CD4-positive, alpha-beta T cell treated with Interleukin-2 at 100 ng/mL for 4 hours (primary cell): Measurements from ENCODE around the gene TMEM270.
"Not testable (repeated sequence)": the region's sequence is repeated elsewhere in the genome, so short reads cannot be mapped to it uniquely, and the experiment has no call there.

Experiments used
- DNase-seq: peaks from one replicate; pipeline ENCODE4 v3.0.0-alpha.2; 2020; ENCODE audit warnings: low spot score

Gene TMEM270

DNA sequence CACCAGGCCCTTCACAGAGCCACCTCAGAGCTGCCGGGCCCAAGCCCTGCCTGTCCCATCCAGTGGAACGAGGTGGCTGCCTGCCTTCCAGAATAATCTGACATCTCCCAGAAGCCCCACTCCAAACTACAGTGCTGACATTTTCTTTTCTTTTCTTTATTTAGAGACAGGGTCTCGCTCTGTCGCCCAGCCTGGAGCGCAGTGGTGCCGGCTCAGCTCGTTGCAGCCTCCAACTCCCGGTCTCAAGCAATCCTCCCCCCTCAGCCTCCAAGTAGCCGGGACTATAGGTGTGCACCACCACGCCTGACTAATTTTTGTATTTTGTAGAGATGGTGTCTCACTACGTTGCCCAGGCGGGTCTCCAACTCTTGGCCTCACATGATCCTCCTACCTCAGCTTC is 346 bp downstream of the TMEM270 start:
- DNase-seq, result no peak

- DNase-seq, result no peak
These were observed 4.2 kb downstream of the TMEM270 start for GRCh38 chr7:73864981-73865711.

GRCh38 chr7:73865738-73866445 is 4.9 kb downstream of the TMEM270 start:
- DNase-seq, result no peak

DNA sequence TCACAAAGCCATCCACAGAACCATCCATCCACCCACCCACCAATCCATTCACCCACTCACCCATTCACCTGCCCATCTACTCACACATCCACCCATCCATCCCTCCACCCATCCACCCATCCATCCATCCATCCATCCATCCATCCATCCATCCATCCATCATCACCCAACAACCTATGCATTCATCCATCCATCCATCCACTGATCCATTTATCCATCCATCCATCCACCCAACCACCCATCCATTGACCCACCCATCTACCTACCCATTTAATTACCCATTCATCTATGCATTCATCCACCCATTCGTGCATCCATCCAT is 5.4 kb downstream of the TMEM270 start:
- DNase-seq, result no peak

GRCh38 chr7:73869011-73869798 is 8.2 kb downstream of the TMEM270 start:
- no peak for DNase-seq

DNA sequence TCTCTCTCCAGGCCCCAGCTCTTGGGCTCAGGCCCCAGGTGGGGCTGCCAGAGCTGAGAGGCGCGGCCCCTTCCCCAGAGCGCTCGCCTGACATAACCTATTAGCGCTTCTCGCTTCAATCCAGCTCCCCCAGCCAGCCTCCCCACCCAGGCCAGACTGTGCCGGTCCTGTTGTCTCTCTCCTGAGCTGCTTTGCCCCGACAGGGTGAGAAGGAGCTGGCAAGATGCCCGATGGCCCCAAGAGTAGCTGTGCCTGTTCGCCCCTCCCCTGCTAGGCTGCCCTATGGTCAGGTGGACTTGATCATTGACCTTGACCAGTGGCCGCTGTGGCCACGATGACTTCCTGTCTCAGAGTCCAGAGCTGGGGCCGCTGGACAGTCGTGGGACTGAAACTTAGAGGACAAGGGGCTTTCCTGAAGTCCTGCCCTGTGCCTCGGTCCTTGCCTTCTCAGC is 9.1 kb downstream of the TMEM270 start:
- DNase-seq, result no peak

GRCh38 chr7:73871163-73872011 is 10.4 kb downstream of the TMEM270 start:
- DNase-seq, result no peak

- DNase-seq, result no peak
These were observed 11.3 kb downstream of the TMEM270 start for GRCh38 chr7:73872056-73872908.

GRCh38 chr7:73876361-73876760 is 15.4 kb downstream of the TMEM270 start:
- no peak for DNase-seq

DNA sequence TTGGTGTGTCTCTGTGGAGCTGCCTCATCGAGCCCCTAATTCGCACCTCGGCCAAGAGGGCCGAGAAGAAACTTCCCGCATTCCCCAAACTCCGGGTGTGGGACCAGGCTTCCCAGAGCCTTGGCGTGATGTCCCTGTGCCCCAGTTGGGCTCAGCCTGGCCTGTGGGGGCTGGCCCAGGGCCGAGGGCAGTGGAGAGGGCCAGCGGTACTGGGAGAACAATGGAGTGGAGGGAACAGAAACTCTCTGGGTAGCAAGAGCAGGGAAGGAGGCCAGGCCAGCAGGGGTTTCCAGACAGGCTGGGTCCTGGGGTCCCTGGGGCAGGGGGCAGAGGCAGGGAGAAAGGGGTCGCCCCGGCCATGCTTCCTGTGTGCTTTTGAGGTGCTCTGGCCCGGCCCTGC is 16.0 kb downstream of the TMEM270 start:
- no peak for DNase-seq

DNA sequence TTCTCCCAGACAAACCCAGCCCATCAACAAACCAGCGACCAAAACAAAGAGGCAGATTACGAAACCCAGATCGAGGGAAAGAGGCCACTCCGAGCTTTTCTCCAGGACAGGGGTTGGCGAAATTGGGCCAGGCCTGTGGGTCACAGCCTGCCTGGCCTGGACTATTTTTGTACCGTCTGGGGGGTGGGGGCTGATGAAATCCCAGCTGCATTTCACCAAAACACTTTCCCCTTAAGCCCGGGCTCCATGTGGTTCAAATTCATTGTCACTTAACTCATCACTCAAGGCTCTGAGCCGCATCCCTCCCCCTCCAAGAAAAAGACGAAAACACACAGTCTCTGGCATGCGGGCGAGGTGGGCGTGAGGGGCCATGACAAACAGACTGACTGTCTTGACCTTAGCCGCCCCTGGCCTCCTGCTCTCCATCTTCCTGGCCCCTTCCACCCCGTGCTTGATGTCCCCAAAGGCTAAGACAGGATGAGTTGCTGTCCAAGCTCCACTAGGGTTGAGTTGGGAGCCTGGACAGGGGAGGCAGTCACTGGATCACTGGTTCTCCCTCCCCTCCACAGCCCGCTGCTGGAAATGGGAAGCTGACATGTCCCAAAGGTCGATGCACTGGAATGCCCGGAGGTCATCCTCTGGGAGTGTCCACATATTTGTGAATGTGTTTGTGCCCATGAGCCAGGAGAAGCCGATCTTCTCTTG is 19.2 kb downstream of the TMEM270 start:
- DNase-seq, result no peak

GRCh38 chr7:73880755-73881328 is 19.9 kb downstream of the TMEM270 start:
- no peak for DNase-seq

- no peak for DNase-seq
These were observed 20.5 kb downstream of the TMEM270 start for GRCh38 chr7:73881352-73882046.

GRCh38 chr7:73882047-73882402 is 21.1 kb downstream of the TMEM270 start:
- DNase-seq, result no peak

- DNase-seq, result not testable (repeated sequence)
These were observed 24.0 kb downstream of the TMEM270 start for GRCh38 chr7:73884867-73885422.

GRCh38 chr7:73885433-73885974 is 24.5 kb downstream of the TMEM270 start:
- no peak for DNase-seq

GRCh38 chr7:73885975-73886798 is 25.2 kb downstream of the TMEM270 start:
- no peak for DNase-seq

DNA sequence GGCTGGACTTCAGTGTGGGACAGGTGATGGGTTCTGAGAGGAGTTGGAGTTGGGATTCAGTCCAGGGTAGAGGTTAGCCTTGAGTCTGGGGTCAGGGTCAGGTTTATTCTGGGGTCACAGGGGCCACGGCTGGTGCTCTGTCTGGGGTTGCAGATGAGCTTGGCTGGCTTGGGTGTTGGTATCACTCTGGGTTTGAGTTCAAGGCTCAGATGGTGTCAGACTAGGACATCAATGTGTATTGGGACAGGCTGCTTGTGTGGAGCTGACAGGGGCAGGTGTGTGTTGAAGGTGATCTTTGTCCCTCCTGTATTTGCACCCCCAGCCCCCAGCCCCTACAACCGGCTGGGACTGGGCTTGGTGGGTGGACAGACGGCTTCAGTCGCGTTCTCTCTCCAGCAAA is 26.8 kb downstream of the TMEM270 start:
- DNase-seq, result no peak
